ENCODE measurements around the gene DNAJC18.

DNA sequence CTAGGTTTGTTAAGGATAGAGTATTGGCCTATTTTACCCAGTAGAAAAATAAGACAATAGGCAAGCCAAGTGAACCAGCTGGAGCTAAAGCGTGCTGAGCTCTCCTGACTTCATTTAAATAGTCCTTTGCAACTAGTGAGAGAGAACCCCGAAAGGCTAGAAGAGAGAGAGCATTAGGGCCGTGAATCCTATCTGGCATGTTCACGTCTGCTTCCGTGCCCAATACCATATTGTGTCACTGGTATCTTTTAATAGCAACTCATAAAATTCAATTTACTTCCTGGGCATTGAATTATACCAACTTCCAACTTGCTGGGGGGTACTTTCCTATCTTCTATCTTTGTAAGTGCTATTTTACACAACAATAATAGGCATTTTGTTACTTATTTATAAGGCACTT lies 13.8 kb downstream of the DNAJC18 start:
- no peak for TF ChIP-seq POLR2A (IDR thresholded peaks at IDR 0.05; ENCODE audit: low read length)
- TF ChIP-seq GATA1 (IDR thresholded peaks at IDR 0.05; ENCODE audit: low read depth, low read length), result no peak
